GM12875 (cell line): ENCODE data around the gene SETD2.

Source experiments
- H3K4me3 ChIP-seq: one replicate; pipeline ENCODE4 v1.5.1; 2011; ENCODE audit warnings: low read depth, low read length, control low read depth
- CTCF ChIP-seq: IDR thresholded peaks from 2 replicates; pipeline ENCODE4 v1.5.1; 2011; ENCODE audit warnings: low read depth, mild to moderate bottlenecking, control low read depth, inconsistent platforms, low read length, moderate library complexity, borderline replicate concordance; ENCODE audit not compliant: insufficient read depth

Gene SETD2

GRCh38 chr3:47014036-47014435, 149.9 kb downstream of the SETD2 start:
- no peak for TF ChIP-seq CTCF
- no peak overlapping the region for H3K4me3 ChIP-seq

DNA sequence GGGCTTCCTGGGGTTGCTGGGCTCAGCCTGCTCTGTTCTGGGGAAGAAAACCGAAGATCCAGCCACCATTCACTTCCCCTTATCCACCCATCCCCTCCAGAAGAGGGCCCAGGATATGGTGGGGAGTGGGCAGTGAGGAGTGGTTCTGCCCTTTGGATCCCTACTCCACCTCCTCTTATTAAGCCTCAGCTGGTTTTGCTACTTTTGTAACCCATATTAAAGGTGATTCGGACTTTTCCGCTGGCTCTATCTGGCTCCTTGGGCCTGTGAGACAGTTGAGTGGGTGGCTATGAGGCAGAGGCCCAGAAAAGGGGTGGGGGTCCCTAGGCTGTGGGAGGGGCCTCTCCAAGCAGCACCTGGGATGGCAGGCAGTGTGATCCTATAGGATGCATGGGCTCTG, 150.7 kb downstream of the SETD2 start:
- TF ChIP-seq CTCF, result no peak
- H3K4me3 ChIP-seq, result no peak overlapping the region

DNA sequence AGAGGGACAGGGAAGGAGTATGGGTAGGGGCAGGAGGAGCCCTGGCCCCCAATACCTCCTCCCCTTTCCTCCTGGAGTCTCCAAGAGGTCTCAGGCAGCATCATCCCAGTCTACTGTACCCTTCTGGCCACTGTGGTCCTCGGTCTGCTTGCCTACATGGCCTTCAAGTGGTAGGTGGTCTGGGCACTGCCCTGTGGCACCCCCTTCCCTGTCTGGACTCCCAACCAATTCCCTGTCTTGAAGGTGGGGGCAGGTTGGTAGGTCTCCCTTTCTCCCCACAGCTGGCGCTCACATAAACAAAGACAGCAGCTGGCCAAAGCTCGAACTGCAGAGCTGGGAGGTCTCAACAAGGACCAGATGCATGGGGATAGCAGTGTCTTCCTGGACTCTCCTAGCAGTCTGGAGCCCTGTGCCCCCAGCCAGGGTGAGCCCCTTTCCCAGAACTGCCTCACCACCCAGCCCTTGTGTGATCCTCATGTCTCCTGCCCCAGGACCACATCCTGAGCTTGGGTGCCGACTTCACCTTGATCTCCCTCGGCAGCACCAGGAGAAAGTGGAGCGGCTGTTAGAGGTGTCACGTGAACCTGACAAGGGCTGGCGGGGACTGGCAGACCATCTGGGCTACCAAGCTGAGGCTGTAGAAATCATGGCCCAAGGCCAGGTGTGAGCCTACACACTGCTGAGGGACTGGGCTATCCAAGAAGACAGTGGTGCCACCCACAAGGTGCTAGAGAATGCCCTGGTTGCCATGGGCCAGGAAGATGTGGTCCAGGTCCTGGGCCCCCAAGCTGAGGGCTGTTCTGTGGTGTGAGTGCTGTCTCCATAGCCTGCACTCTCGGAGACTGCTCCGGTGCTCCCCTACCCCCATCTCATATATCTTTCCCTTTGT, 151.3 kb downstream of the SETD2 start:
- H3K4me3 ChIP-seq, result no peak overlapping the region
- no peak for TF ChIP-seq CTCF

GRCh38 chr3:47011371-47011770, 152.5 kb downstream of the SETD2 start:
- no peak overlapping the region for H3K4me3 ChIP-seq
- no peak for TF ChIP-seq CTCF

DNA sequence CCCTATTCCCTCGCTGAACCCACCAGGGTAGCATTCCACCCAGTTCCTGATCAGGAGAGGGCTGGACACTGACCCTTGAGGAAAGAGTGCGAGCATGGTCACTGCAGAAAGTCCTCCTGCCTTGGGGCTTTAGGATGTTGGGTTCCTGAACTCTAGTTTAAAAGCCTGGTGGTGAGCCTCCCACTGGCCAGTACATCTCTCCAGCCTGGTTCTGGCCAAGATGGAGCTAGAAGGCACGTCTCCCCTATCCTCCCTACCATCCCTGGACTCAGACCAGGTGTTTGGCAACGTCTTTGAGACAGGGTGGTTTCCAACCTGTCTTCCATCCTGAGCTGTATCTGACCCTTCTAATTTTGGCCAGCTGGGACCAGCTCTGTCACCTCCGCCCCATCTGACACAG, 153.0 kb downstream of the SETD2 start:
- no peak for TF ChIP-seq CTCF
- H3K4me3 ChIP-seq, result no peak overlapping the region

GRCh38 chr3:47010111-47010712, 153.7 kb downstream of the SETD2 start:
- TF ChIP-seq CTCF, result no peak
- H3K4me3 ChIP-seq, result no peak overlapping the region
